ENCODE data around the gene CBLN3. TPM values are rescaled to one million over a fixed set of nuclear protein-coding genes. Genes with fewer than 3 reads are reported as not detected.

CBLN3 gene
- total RNA-seq, 2 experiments from 2014 or later, result 8.1 to 8.9 TPM

GRCh38 chr14:24440606-24441399, 11.3 kb upstream of the CBLN3 start:
- POLR2A ChIA-PET, result interaction anchor here (0.9 to 2.0 kb wide), 2 partner anchors 10 to 108 kb away, joined by 4 to 32 read pairs; partner anchors contain the start of genes CBLN3 and KHNYN
- CTCF ChIA-PET, result interaction anchor here (2.3 to 3.4 kb wide), 2 partner anchors 10 to 108 kb away, joined by 25 to 45 read pairs; partner anchors contain the start of genes ADCY4, CBLN3 and KHNYN

- POLR2A ChIA-PET, result no interaction called here
- CTCF ChIA-PET, result interaction anchor here (1.4 to 3.4 kb wide), 4 partner anchors 9 to 166 kb away, joined by 3 to 45 read pairs (median 16); partner anchors contain the start of genes ADCY4, CBLN3 and KHNYN
Measured at GRCh38 chr14:24439830-24440605, 10.6 kb upstream of the CBLN3 start.

GRCh38 chr14:24439257-24439656, 9.8 kb upstream of the CBLN3 start:
- CTCF ChIA-PET, result interaction anchor here (1.4 to 3.4 kb wide), 3 partner anchors 8 to 166 kb away, joined by 3 to 25 read pairs (median 7); partner anchors contain the start of genes ADCY4 and KHNYN
- POLR2A ChIA-PET, result no interaction called here

- ChIA-PET CTCF (interaction anchor here (1.4 to 11.3 kb wide), 5 partner anchors 8 to 167 kb away, joined by 3 to 334 read pairs (median 7); partner anchors contain the start of genes ADCY4, CIDEB, KHNYN and LTB4R), POLR2A (no interaction called here)
Measured at GRCh38 chr14:24438223-24439097, 9.0 kb upstream of the CBLN3 start.

GRCh38 chr14:24437736-24438067, 8.2 kb upstream of the CBLN3 start:
- ChIA-PET CTCF (interaction anchor here (1.2 to 11.3 kb wide), 7 partner anchors 15 to 128 kb away, joined by 3 to 334 read pairs (median 7); partner anchors contain the start of genes ADCY4, CIDEB, LTB4R and LTB4R2), POLR2A (interaction anchor here (1.0 kb wide), 1 partner anchor 195 kb away, joined by 3 read pairs; the partner anchor contains the start of gene TINF2)

- POLR2A ChIA-PET, result interaction anchor here (1.0 to 2.1 kb wide), 2 partner anchors 104 to 195 kb away, joined by 3 to 6 read pairs; partner anchors contain the start of gene TINF2
- CTCF ChIA-PET, result interaction anchor here (1.0 to 11.3 kb wide), 16 partner anchors 10 to 224 kb away, joined by 3 to 334 read pairs (median 4); partner anchors contain the start of genes ADCY4, CHMP4A, CIDEB and LTB4R
Measured at GRCh38 chr14:24437020-24437735, 7.7 kb upstream of the CBLN3 start.

- POLR2A ChIA-PET, result interaction anchor here (0.7 to 2.1 kb wide), 2 partner anchors 70 to 103 kb away, joined by 3 to 6 read pairs; no protein-coding TSS in a partner anchor
- CTCF ChIA-PET, result interaction anchor here (0.6 to 11.3 kb wide), 19 partner anchors 9 to 224 kb away, joined by 3 to 334 read pairs (median 4); partner anchors contain the start of genes ADCY4, CHMP4A, CIDEB and DHRS1
Measured at GRCh38 chr14:24436355-24437019, 7.0 kb upstream of the CBLN3 start.

- ChIA-PET CTCF (interaction anchor here (0.6 to 11.3 kb wide), 16 partner anchors 9 to 223 kb away, joined by 3 to 334 read pairs (median 4); partner anchors contain the start of genes ADCY4, CHMP4A, CIDEB and DHRS1), POLR2A (interaction anchor here (0.7 to 2.1 kb wide), 2 partner anchors 70 to 103 kb away, joined by 3 to 6 read pairs; no protein-coding TSS in a partner anchor)
Measured at GRCh38 chr14:24435998-24436354, 6.5 kb upstream of the CBLN3 start.

- ChIA-PET CTCF (interaction anchor here (1.2 to 11.3 kb wide), 7 partner anchors 10 to 192 kb away, joined by 3 to 334 read pairs (median 7); partner anchors contain the start of genes ADCY4, CIDEB, DHRS1 and LTB4R), POLR2A (interaction anchor here (2.1 kb wide), 1 partner anchor 102 kb away, joined by 6 read pairs; no protein-coding TSS in a partner anchor)
Measured at GRCh38 chr14:24435192-24435810, 5.8 kb upstream of the CBLN3 start.

- POLR2A ChIA-PET, result no interaction called here
- CTCF ChIA-PET, result interaction anchor here (3.4 to 11.3 kb wide), 2 partner anchors 102 to 125 kb away, joined by 22 to 334 read pairs; partner anchors contain the start of genes ADCY4, CIDEB, LTB4R and LTB4R2
Measured at GRCh38 chr14:24434676-24435075, 5.2 kb upstream of the CBLN3 start.

- ChIA-PET CTCF (interaction anchor here (11.3 kb wide), 1 partner anchor 101 kb away, joined by 334 read pairs; the partner anchor contains the start of genes ADCY4 and RIPK3), POLR2A (no interaction called here)
Measured at GRCh38 chr14:24434036-24434435, 4.6 kb upstream of the CBLN3 start.

- ChIA-PET POLR2A (interaction anchor here (0.6 to 3.0 kb wide), 9 partner anchors 9 to 199 kb away, joined by 3 to 37 read pairs (median 5); partner anchors contain the start of genes ADCY4, SDR39U1 and TINF2), CTCF (interaction anchor here (0.8 to 11.3 kb wide), 24 partner anchors 7 to 314 kb away, joined by 3 to 334 read pairs (median 6); partner anchors contain the start of genes ADCY4, CIDEB, LTB4R and LTB4R2)
Measured at GRCh38 chr14:24432259-24433131, 3.0 kb upstream of the CBLN3 start.

- ChIA-PET POLR2A (interaction anchor here (0.5 to 3.0 kb wide), 13 partner anchors 10 to 249 kb away, joined by 3 to 37 read pairs (median 4); partner anchors contain the start of genes ADCY4, LTB4R, RIPK3 and SDR39U1), CTCF (interaction anchor here (0.5 to 11.3 kb wide), 30 partner anchors 8 to 443 kb away, joined by 3 to 334 read pairs (median 4); partner anchors contain the start of genes ADCY4, CIDEB, DHRS4L2 and LTB4R)
Measured at GRCh38 chr14:24431569-24432258, 2.2 kb upstream of the CBLN3 start.

Data from activated CD8-positive, alpha-beta memory T cell treated with anti-CD3 and anti-CD28 coated beads for 36 hours (primary cell).